Neuronal stem cell (in vitro differentiated cells): Measurements from ENCODE around the gene EIF2AK2.

Source experiments
- DNase-seq: peaks from one replicate; pipeline ENCODE4 v3.0.0-alpha.2; 2013; ENCODE audit warnings: low spot score
- H2AFZ ChIP-seq: one replicate; pipeline ENCODE4 v1.6.1; 2013; ENCODE audit warnings: mild to moderate bottlenecking, low read length, inconsistent platforms
- H2AK5ac ChIP-seq: 2 replicates; pipeline ENCODE4 v1.6.1; 2013; ENCODE audit warnings: low read depth, mild to moderate bottlenecking, inconsistent platforms, low read length, moderate library complexity, mixed read lengths
- H2BK120ac ChIP-seq: 2 replicates; pipeline ENCODE4 v1.6.1; 2013; ENCODE audit warnings: low read depth, mild to moderate bottlenecking, inconsistent platforms, low read length, moderate library complexity, mixed read lengths
- H2BK12ac ChIP-seq: one replicate; pipeline ENCODE4 v1.6.1; 2013; ENCODE audit warnings: low read length, inconsistent platforms
- H2BK15ac ChIP-seq: 2 replicates; pipeline ENCODE4 v1.6.1; 2013; ENCODE audit warnings: mild to moderate bottlenecking, low read length, inconsistent platforms, mixed read lengths
- H2BK5ac ChIP-seq: one replicate; pipeline ENCODE4 v1.6.1; 2013; ENCODE audit warnings: inconsistent platforms, mild to moderate bottlenecking, low read length, moderate library complexity
- H3K14ac ChIP-seq: one replicate; pipeline ENCODE4 v1.6.1; 2013; ENCODE audit warnings: low read length, inconsistent platforms
- H3K18ac ChIP-seq: 2 replicates; pipeline ENCODE4 v1.6.1; 2013; ENCODE audit warnings: low read length, inconsistent platforms
- H3K23ac ChIP-seq: 2 replicates; pipeline ENCODE4 v1.6.1; 2013; ENCODE audit warnings: low read depth, mild to moderate bottlenecking, mixed read lengths, low read length, inconsistent platforms; ENCODE audit not compliant: poor library complexity
- H3K27ac ChIP-seq: replicated peaks from 3 replicates; pipeline ENCODE4 v1.5.1; 2013; ENCODE audit warnings: low read length, inconsistent platforms
- H3K27me3 ChIP-seq, 3 experiments: 2 replicates each; pipeline ENCODE4 v1.6.1; 2013; ENCODE audit warnings: low read length in 3 of 3, mild to moderate bottlenecking in 2 of 3, inconsistent platforms in 1 of 3, low read depth in 1 of 3, mixed read lengths in 1 of 3, moderate library complexity in 1 of 3; ENCODE audit not compliant: control insufficient read depth in 3 of 3, insufficient read depth in 3 of 3
- H3K36me3 ChIP-seq, 2 donors: replicated peaks in 1 of 2; 2 replicates each; pipeline ENCODE4 v1.6.1; 2013; ENCODE audit warnings: low read length in 2 of 2; ENCODE audit not compliant: control insufficient read depth in 2 of 2, insufficient read depth in 2 of 2
- H3K4ac ChIP-seq: 2 replicates; pipeline ENCODE4 v1.6.1; 2013; ENCODE audit warnings: inconsistent platforms, mild to moderate bottlenecking, low read length, moderate library complexity
- H3K4me1 ChIP-seq, 2 donors: 1 replicate in 1 of 2; 2 replicates in 1 of 2; pipeline ENCODE4 v1.6.1; 2013; ENCODE audit warnings: low read length in 2 of 2, low read depth in 1 of 2; ENCODE audit not compliant: control insufficient read depth in 2 of 2, insufficient read depth in 1 of 2
- H3K4me2 ChIP-seq: one replicate; pipeline ENCODE4 v1.6.1; 2013; ENCODE audit warnings: mild to moderate bottlenecking, low read length, inconsistent platforms; ENCODE audit not compliant: insufficient read depth, poor library complexity, severe bottlenecking
- H3K4me3 ChIP-seq, 2 donors: 2 replicates each; pipeline ENCODE4 v1.5.1; 2013; ENCODE audit warnings: low read length in 2 of 2, mild to moderate bottlenecking in 2 of 2, inconsistent platforms in 1 of 2, moderate library complexity in 1 of 2
- H3K79me1 ChIP-seq: one replicate; pipeline ENCODE4 v1.6.1; 2013; ENCODE audit warnings: low read depth, mild to moderate bottlenecking, inconsistent platforms, low read length, moderate library complexity
- H3K9ac ChIP-seq: one replicate; pipeline ENCODE4 v1.6.1; 2013; ENCODE audit warnings: mild to moderate bottlenecking, low read depth, low read length, inconsistent platforms; ENCODE audit not compliant: poor library complexity
- H3K9me3 ChIP-seq, 2 donors: replicated peaks in 1 of 2; 2 replicates each; pipeline versions ENCODE3 to v1.6.1; 2013; ENCODE audit warnings: low read length in 2 of 2, mild to moderate bottlenecking in 2 of 2, inconsistent platforms in 1 of 2, low read depth in 1 of 2, mixed read lengths in 1 of 2, moderate library complexity in 1 of 2; ENCODE audit not compliant: control insufficient read depth in 2 of 2, insufficient read depth in 1 of 2
- H4K8ac ChIP-seq: one replicate; pipeline ENCODE4 v1.6.1; 2013; ENCODE audit warnings: low read depth, mild to moderate bottlenecking, inconsistent platforms, low read length, moderate library complexity
- H4K91ac ChIP-seq: one replicate; pipeline ENCODE4 v1.6.1; 2013; ENCODE audit warnings: low read length, low read depth, mild to moderate bottlenecking, inconsistent platforms; ENCODE audit not compliant: poor library complexity
- WGBS, 2 donors: extraction: QIAGEN DNeasy Blood & Tissue Kit; methylation state at CpG; one replicate each; pipeline ENCODE4 v1.1.7; 2013; ENCODE audit warnings: missing lambda C conversion rate in 2 of 2, mixed read lengths in 1 of 2; ENCODE audit not compliant: insufficient read length in 2 of 2, insufficient replicate concordance in 1 of 2; ENCODE audit errors: extremely low coverage in 2 of 2; 5-methylcytosine and 5-hydroxymethylcytosine counted together

The EIF2AK2 gene

DNA sequence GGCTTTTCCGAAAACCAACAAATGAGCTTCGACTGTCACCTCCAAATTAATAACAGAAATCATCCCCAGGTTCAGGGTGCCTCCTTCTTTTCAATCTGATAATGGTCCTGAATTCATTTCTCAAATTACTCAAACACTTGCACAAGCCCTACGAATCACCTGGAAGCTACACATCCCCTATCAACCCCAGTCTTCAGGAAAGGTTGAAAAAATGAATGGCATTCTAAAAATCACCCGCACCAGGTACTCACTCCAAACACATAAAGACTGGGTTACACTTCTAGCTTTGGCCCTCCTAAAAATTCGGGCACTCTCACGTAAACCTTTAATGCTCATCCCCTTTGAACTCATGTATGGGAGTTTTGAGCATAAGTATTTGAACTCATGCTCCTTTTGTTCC lies 23.9 kb downstream of the EIF2AK2 start:
- no peaks in the 10 kb centered on the region for H3K27me3 ChIP-seq
- no peak overlapping the region for H2BK15ac ChIP-seq
- H3K23ac ChIP-seq, result no peak overlapping the region
- no peaks in the 10 kb centered on the region for H3K4me1 ChIP-seq
- H2AK5ac ChIP-seq, result no peak overlapping the region
- H3K14ac ChIP-seq, result no peak overlapping the region
- no CpG with 5 or more reads among the region's 6 CpGs for WGBS, 2 donors
- no peak overlapping the region for H2AFZ ChIP-seq
- H3K27ac ChIP-seq, result no peak overlapping the region
- no peak overlapping the region for H3K4me3 ChIP-seq
- no peak overlapping the region for H3K4me2 ChIP-seq
- H3K9ac ChIP-seq, result no peak overlapping the region
- no peak overlapping the region for H2BK120ac ChIP-seq
- H3K79me1 ChIP-seq, result no peaks in the 10 kb centered on the region
- no peak overlapping the region for H4K91ac ChIP-seq
- no peak overlapping the region for H2BK5ac ChIP-seq
- no peaks in the 10 kb centered on the region for H3K9me3 ChIP-seq
- H3K18ac ChIP-seq, result no peak overlapping the region
- peaks cover 11 to 92% of the 10 kb centered on the region in 2 donors for H3K36me3 ChIP-seq
- DNase-seq, result no peak
- H2BK12ac ChIP-seq, result no peak overlapping the region
- H3K4ac ChIP-seq, result no peak overlapping the region
- H4K8ac ChIP-seq, result no peak overlapping the region

GRCh38 chr2:37125416-37125815 lies 31.4 kb downstream of the EIF2AK2 start:
- H3K4me1 ChIP-seq, result no peaks in the 10 kb centered on the region
- no peak overlapping the region for H3K9ac ChIP-seq
- no peak overlapping the region for H2BK5ac ChIP-seq
- no peak overlapping the region for H3K4me3 ChIP-seq
- H3K79me1 ChIP-seq, result peaks cover 3% of the 10 kb centered on the region
- no peak overlapping the region for H2AK5ac ChIP-seq
- no peak overlapping the region for H3K27ac ChIP-seq
- H2BK15ac ChIP-seq, result no peak overlapping the region
- no peaks in the 10 kb centered on the region for H3K27me3 ChIP-seq
- no peak overlapping the region for H2BK12ac ChIP-seq
- H3K18ac ChIP-seq, result no peak overlapping the region
- no peak overlapping the region for H2AFZ ChIP-seq
- WGBS, 2 donors, result no CpG with 5 or more reads among the region's 2 CpGs
- H3K23ac ChIP-seq, result no peak overlapping the region
- no peak overlapping the region for H3K4me2 ChIP-seq
- no peaks in the 10 kb centered on the region for H3K9me3 ChIP-seq
- peaks cover 3 to 69% of the 10 kb centered on the region in 2 donors for H3K36me3 ChIP-seq
- no peak overlapping the region for H4K8ac ChIP-seq
- no peak overlapping the region for H3K4ac ChIP-seq
- no peak overlapping the region for H2BK120ac ChIP-seq
- no peak for DNase-seq
- no peak overlapping the region for H4K91ac ChIP-seq
- H3K14ac ChIP-seq, result no peak overlapping the region

- WGBS, 2 donors, result no CpG with 5 or more reads among the region's 5 CpGs
- Histone ChIP-seq H3K9ac (no peak overlapping the region), H2BK15ac (no peak overlapping the region), H3K9me3 (no peaks in the 10 kb centered on the region), H3K4me3 (no peak overlapping the region), H4K8ac (no peak overlapping the region), H2AK5ac (no peak overlapping the region), H2AFZ (no peak overlapping the region), H3K36me3 (peaks cover 6 to 70% of the 10 kb centered on the region in 2 donors), H3K4me1 (no peaks in the 10 kb centered on the region), H3K23ac (no peak overlapping the region), H3K4me2 (no peak overlapping the region), H3K4ac (no peak overlapping the region), H2BK12ac (no peak overlapping the region), H3K27ac (no peak overlapping the region), H3K79me1 (no peaks in the 10 kb centered on the region), H3K27me3 (no peaks in the 10 kb centered on the region), H3K18ac (no peak overlapping the region), H4K91ac (no peak overlapping the region), H3K14ac (no peak overlapping the region), H2BK5ac (no peak overlapping the region), H2BK120ac (no peak overlapping the region)
- no peak for DNase-seq
Measured at GRCh38 chr2:37119157-37119556, 37.6 kb downstream of the EIF2AK2 start.

GRCh38 chr2:37117566-37117965 lies 39.2 kb downstream of the EIF2AK2 start:
- Histone ChIP-seq H2BK120ac (no peak overlapping the region), H2BK5ac (no peak overlapping the region), H3K9me3 (no peaks in the 10 kb centered on the region), H3K14ac (no peak overlapping the region), H3K18ac (no peak overlapping the region), H3K9ac (no peak overlapping the region), H2AFZ (no peak overlapping the region), H3K4me2 (no peak overlapping the region), H4K8ac (no peak overlapping the region), H2BK12ac (no peak overlapping the region), H3K36me3 (peaks cover 6 to 73% of the 10 kb centered on the region in 2 donors), H3K27me3 (no peaks in the 10 kb centered on the region), H3K27ac (no peak overlapping the region), H2AK5ac (no peak overlapping the region), H3K79me1 (no peaks in the 10 kb centered on the region), H3K4ac (no peak overlapping the region), H3K4me1 (no peaks in the 10 kb centered on the region), H3K23ac (no peak overlapping the region), H2BK15ac (no peak overlapping the region), H4K91ac (no peak overlapping the region), H3K4me3 (no peak overlapping the region)
- no CpG with 5 or more reads among the region's 1 CpG for WGBS, 2 donors
- no peak for DNase-seq
